ENCODE measurements around the gene BTRC. TPM values are rescaled to one million over a fixed set of nuclear protein-coding genes. Genes with fewer than 3 reads are reported as not detected.

BTRC gene
- total RNA-seq, 1 donor from 2014 or later = 21.0 TPM

- Mint-ChIP-seq H3K36me3 (ENCODE audit: low read depth) (no peaks in the 10 kb centered on the region), H3K4me3 (ENCODE audit: low read depth) (no peak overlapping the region), H3K4me1 (ENCODE audit: low read depth) (no peaks in the 10 kb centered on the region), H3K27ac (no peak overlapping the region), H3K27me3 (ENCODE audit: low read depth) (peaks cover 8% of the 10 kb centered on the region), H3K9me3 (no peaks in the 10 kb centered on the region)
- intact Hi-C loops (cut with micrococcal nuclease) = no loop called here
- DNase-seq (ENCODE audit: low spot score) = no peak
Measured at GRCh38 chr10:101487399-101487798, 133.4 kb downstream of the BTRC start.

- H3K36me3 Mint-ChIP-seq (ENCODE audit: low read depth) = no peaks in the 10 kb centered on the region
- H3K9me3 Mint-ChIP-seq = no peaks in the 10 kb centered on the region
- H3K4me3 Mint-ChIP-seq (ENCODE audit: low read depth) = no peak overlapping the region
- intact Hi-C loops (cut with micrococcal nuclease) = no loop called here
- no peak overlapping the region for H3K27ac Mint-ChIP-seq
- no peaks in the 10 kb centered on the region for H3K4me1 Mint-ChIP-seq (ENCODE audit: low read depth)
- no peak for DNase-seq (ENCODE audit: low spot score)
- peaks cover 8% of the 10 kb centered on the region for H3K27me3 Mint-ChIP-seq (ENCODE audit: low read depth)
Measured at GRCh38 chr10:101489355-101489754, 135.4 kb downstream of the BTRC start.

GRCh38 chr10:101490026-101490425 lies 136.1 kb downstream of the BTRC start:
- H3K36me3 Mint-ChIP-seq (ENCODE audit: low read depth) = no peaks in the 10 kb centered on the region
- intact Hi-C loops (cut with micrococcal nuclease) = no loop called here
- H3K9me3 Mint-ChIP-seq = no peaks in the 10 kb centered on the region
- DNase-seq (ENCODE audit: low spot score) = no peak
- H3K4me1 Mint-ChIP-seq (ENCODE audit: low read depth) = no peaks in the 10 kb centered on the region
- H3K27ac Mint-ChIP-seq = no peak overlapping the region
- no peak overlapping the region for H3K4me3 Mint-ChIP-seq (ENCODE audit: low read depth)
- H3K27me3 Mint-ChIP-seq (ENCODE audit: low read depth) = peaks cover 8% of the 10 kb centered on the region

- Mint-ChIP-seq H3K36me3 (ENCODE audit: low read depth) (no peaks in the 10 kb centered on the region), H3K4me1 (ENCODE audit: low read depth) (no peaks in the 10 kb centered on the region), H3K27me3 (ENCODE audit: low read depth) (peaks cover 4% of the 10 kb centered on the region), H3K9me3 (no peaks in the 10 kb centered on the region), H3K4me3 (ENCODE audit: low read depth) (no peak overlapping the region), H3K27ac (no peak overlapping the region)
- DNase-seq (ENCODE audit: low spot score) = no peak
- intact Hi-C loops (cut with micrococcal nuclease) = no loop called here
Measured at GRCh38 chr10:101492205-101492604, 138.2 kb downstream of the BTRC start.

- no peaks in the 10 kb centered on the region for H3K4me1 Mint-ChIP-seq (ENCODE audit: low read depth)
- peaks cover 2% of the 10 kb centered on the region for H3K27me3 Mint-ChIP-seq (ENCODE audit: low read depth)
- DNase-seq (ENCODE audit: low spot score) = no peak
- H3K9me3 Mint-ChIP-seq = no peaks in the 10 kb centered on the region
- intact Hi-C loops (cut with micrococcal nuclease) = no loop called here
- H3K36me3 Mint-ChIP-seq (ENCODE audit: low read depth) = no peaks in the 10 kb centered on the region
- H3K4me3 Mint-ChIP-seq (ENCODE audit: low read depth) = no peak overlapping the region
- no peak overlapping the region for H3K27ac Mint-ChIP-seq
Measured at GRCh38 chr10:101492814-101493213, 138.8 kb downstream of the BTRC start.

GRCh38 chr10:101493249-101493648 lies 139.3 kb downstream of the BTRC start:
- Mint-ChIP-seq H3K4me1 (ENCODE audit: low read depth) (no peaks in the 10 kb centered on the region), H3K4me3 (ENCODE audit: low read depth) (no peak overlapping the region), H3K9me3 (no peaks in the 10 kb centered on the region), H3K27me3 (ENCODE audit: low read depth) (no peaks in the 10 kb centered on the region), H3K36me3 (ENCODE audit: low read depth) (no peaks in the 10 kb centered on the region), H3K27ac (no peak overlapping the region)
- intact Hi-C loops (cut with micrococcal nuclease) = no loop called here
- no peak for DNase-seq (ENCODE audit: low spot score)

GRCh38 chr10:101493782-101494281 lies 139.9 kb downstream of the BTRC start:
- no peaks in the 10 kb centered on the region for H3K27me3 Mint-ChIP-seq (ENCODE audit: low read depth)

GRCh38 chr10:101494650-101495049 lies 140.7 kb downstream of the BTRC start:
- H3K9me3 Mint-ChIP-seq = no peaks in the 10 kb centered on the region
- H3K27me3 Mint-ChIP-seq (ENCODE audit: low read depth) = no peaks in the 10 kb centered on the region
- H3K36me3 Mint-ChIP-seq (ENCODE audit: low read depth) = no peaks in the 10 kb centered on the region
- DNase-seq (ENCODE audit: low spot score) = no peak
- intact Hi-C loops (cut with micrococcal nuclease) = no loop called here
- H3K27ac Mint-ChIP-seq = no peak overlapping the region
- H3K4me3 Mint-ChIP-seq (ENCODE audit: low read depth) = no peak overlapping the region
- no peaks in the 10 kb centered on the region for H3K4me1 Mint-ChIP-seq (ENCODE audit: low read depth)

More at GRCh38 chr10:101493782-101494281, 139.9 kb downstream of the BTRC start:
- Mint-ChIP-seq H3K4me1 (ENCODE audit: low read depth) (no peaks in the 10 kb centered on the region), H3K27ac (no peak overlapping the region), H3K9me3 (no peaks in the 10 kb centered on the region), H3K4me3 (ENCODE audit: low read depth) (no peak overlapping the region), H3K36me3 (ENCODE audit: low read depth) (no peaks in the 10 kb centered on the region)
- intact Hi-C loops (cut with micrococcal nuclease) = no loop called here
- no peak for DNase-seq (ENCODE audit: low spot score)

GRCh38 chr10:101495324-101495925 lies 141.5 kb downstream of the BTRC start:
- DNase-seq (ENCODE audit: low spot score) = no peak
- no peaks in the 10 kb centered on the region for H3K27me3 Mint-ChIP-seq (ENCODE audit: low read depth)
- intact Hi-C loops (cut with micrococcal nuclease) = no loop called here
- no peak overlapping the region for H3K27ac Mint-ChIP-seq
- H3K36me3 Mint-ChIP-seq (ENCODE audit: low read depth) = no peaks in the 10 kb centered on the region
- H3K4me1 Mint-ChIP-seq (ENCODE audit: low read depth) = peaks cover 2% of the 10 kb centered on the region
- H3K4me3 Mint-ChIP-seq (ENCODE audit: low read depth) = no peak overlapping the region
- H3K9me3 Mint-ChIP-seq = no peaks in the 10 kb centered on the region

- no peak overlapping the region for H3K4me3 Mint-ChIP-seq (ENCODE audit: low read depth)
- peaks cover 2% of the 10 kb centered on the region for H3K4me1 Mint-ChIP-seq (ENCODE audit: low read depth)
- peaks cover 20% of the 10 kb centered on the region for H3K27me3 Mint-ChIP-seq (ENCODE audit: low read depth)
- no peak for DNase-seq (ENCODE audit: low spot score)
- intact Hi-C loops (cut with micrococcal nuclease) = no loop called here
- H3K36me3 Mint-ChIP-seq (ENCODE audit: low read depth) = no peaks in the 10 kb centered on the region
- no peaks in the 10 kb centered on the region for H3K9me3 Mint-ChIP-seq
- no peak overlapping the region for H3K27ac Mint-ChIP-seq
Measured at GRCh38 chr10:101504438-101504837, 150.5 kb downstream of the BTRC start.

- no peak overlapping the region for H3K4me3 Mint-ChIP-seq (ENCODE audit: low read depth)
- no peaks in the 10 kb centered on the region for H3K36me3 Mint-ChIP-seq (ENCODE audit: low read depth)
- no peak for DNase-seq (ENCODE audit: low spot score)
- no peak overlapping the region for H3K27ac Mint-ChIP-seq
- no peaks in the 10 kb centered on the region for H3K9me3 Mint-ChIP-seq
- H3K27me3 Mint-ChIP-seq (ENCODE audit: low read depth) = peaks cover 18% of the 10 kb centered on the region
- no peaks in the 10 kb centered on the region for H3K4me1 Mint-ChIP-seq (ENCODE audit: low read depth)
- intact Hi-C loops (cut with micrococcal nuclease) = no loop called here
Measured at GRCh38 chr10:101506829-101507661, 153.1 kb downstream of the BTRC start.

GRCh38 chr10:101507828-101508227 lies 153.9 kb downstream of the BTRC start:
- no peak for DNase-seq (ENCODE audit: low spot score)
- no peaks in the 10 kb centered on the region for H3K9me3 Mint-ChIP-seq
- H3K4me3 Mint-ChIP-seq (ENCODE audit: low read depth) = no peak overlapping the region
- no peaks in the 10 kb centered on the region for H3K36me3 Mint-ChIP-seq (ENCODE audit: low read depth)
- intact Hi-C loops (cut with micrococcal nuclease) = no loop called here
- no peaks in the 10 kb centered on the region for H3K4me1 Mint-ChIP-seq (ENCODE audit: low read depth)
- H3K27me3 Mint-ChIP-seq (ENCODE audit: low read depth) = peaks cover 15% of the 10 kb centered on the region
- no peak overlapping the region for H3K27ac Mint-ChIP-seq

GRCh38 chr10:101511938-101512337 lies 158.0 kb downstream of the BTRC start:
- Mint-ChIP-seq H3K4me3 (ENCODE audit: low read depth) (no peak overlapping the region), H3K36me3 (ENCODE audit: low read depth) (no peaks in the 10 kb centered on the region), H3K9me3 (no peaks in the 10 kb centered on the region), H3K4me1 (ENCODE audit: low read depth) (no peaks in the 10 kb centered on the region), H3K27me3 (ENCODE audit: low read depth) (peaks cover 5% of the 10 kb centered on the region), H3K27ac (no peak overlapping the region)
- DNase-seq (ENCODE audit: low spot score) = no peak
- intact Hi-C loops (cut with micrococcal nuclease) = no loop called here

Measured in activated T-helper 2 cell treated with anti-CD3 and anti-CD28 coated beads, Interferon-gamma antibody, Interleukin-2, Interleukin-4, amounts not matched to agents 10 μg/mL and 5 μg/mL and 100 μg/mL, durations not matched to agents 14 hours and 24 hours and 36 hours (primary cell).